Measurements from ENCODE around the gene BAIAP2.

The BAIAP2 gene

GRCh38 chr17:81048827-81049371, 13.9 kb downstream of the BAIAP2 start:
- TF ChIP-seq CTCF (conservative IDR thresholded peaks at IDR 0.05), result no peak
- peak overlapping the region; percentile 23; the same call in 1 of the 2 replicates for H3K27ac ChIP-seq

DNA sequence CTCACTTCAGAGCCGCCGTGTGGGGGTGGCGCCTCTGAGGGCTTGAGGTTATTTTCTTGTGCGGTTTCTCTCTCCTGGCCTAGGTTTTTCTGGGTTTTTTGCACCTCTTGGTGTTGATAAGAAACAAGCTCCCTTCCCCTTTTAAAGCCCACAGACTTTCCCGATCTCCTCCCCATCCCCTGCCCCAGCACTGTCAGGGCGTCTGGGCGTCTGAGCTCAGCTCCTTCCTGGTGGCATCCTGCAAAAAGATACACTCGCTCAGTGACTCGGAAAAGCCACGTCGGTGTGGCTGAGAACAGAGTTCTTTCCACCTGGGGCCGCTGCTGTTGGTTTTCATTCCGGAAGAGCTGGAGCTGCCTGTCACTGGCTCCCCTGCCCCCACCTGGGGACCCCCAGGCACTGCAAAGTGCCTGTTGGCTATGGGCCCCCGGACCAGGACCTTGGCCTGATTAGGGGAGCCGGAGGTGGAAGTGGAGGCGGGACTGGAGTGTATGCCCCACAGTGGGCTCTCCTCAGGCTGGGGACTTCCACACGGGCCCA, 14.5 kb downstream of the BAIAP2 start:
- no peak for TF ChIP-seq CTCF (conservative IDR thresholded peaks at IDR 0.05)
- H3K27ac ChIP-seq, result peak overlapping the region; percentile 25; the same call in 1 of the 2 replicates

DNA sequence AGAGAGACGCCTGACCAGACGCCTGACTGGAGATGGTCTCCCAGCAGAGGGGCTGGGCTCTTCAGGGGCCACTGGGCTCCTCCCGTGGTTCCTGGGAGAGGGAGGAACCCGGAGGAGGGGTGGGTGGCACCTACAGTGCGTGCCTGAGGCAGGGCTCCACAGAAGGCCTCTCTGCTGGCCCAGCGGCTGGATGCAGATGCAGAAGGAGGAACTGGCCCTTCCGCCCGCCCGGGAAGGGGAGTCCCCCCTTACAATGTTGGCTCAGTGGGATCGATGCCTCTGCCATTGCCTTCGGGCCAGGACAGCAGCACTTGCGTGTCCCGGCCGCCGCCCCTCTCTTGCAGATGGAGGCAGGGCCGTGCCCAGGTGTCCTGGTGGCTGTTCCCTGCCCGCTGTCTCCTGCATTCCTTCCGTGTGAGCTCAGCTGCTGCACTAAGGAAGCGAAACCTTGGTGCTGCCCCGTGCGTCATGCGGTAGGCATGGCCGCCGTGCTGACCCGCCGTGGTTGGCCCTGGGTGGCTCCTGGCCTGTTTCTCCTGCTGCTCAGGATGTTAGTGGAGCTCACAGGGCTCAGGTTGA, 15.1 kb downstream of the BAIAP2 start:
- TF ChIP-seq CTCF (conservative IDR thresholded peaks at IDR 0.05), result no peak
- H3K27ac ChIP-seq, result peak overlapping the region; percentile 25; the same call in 1 of the 2 replicates

DNA sequence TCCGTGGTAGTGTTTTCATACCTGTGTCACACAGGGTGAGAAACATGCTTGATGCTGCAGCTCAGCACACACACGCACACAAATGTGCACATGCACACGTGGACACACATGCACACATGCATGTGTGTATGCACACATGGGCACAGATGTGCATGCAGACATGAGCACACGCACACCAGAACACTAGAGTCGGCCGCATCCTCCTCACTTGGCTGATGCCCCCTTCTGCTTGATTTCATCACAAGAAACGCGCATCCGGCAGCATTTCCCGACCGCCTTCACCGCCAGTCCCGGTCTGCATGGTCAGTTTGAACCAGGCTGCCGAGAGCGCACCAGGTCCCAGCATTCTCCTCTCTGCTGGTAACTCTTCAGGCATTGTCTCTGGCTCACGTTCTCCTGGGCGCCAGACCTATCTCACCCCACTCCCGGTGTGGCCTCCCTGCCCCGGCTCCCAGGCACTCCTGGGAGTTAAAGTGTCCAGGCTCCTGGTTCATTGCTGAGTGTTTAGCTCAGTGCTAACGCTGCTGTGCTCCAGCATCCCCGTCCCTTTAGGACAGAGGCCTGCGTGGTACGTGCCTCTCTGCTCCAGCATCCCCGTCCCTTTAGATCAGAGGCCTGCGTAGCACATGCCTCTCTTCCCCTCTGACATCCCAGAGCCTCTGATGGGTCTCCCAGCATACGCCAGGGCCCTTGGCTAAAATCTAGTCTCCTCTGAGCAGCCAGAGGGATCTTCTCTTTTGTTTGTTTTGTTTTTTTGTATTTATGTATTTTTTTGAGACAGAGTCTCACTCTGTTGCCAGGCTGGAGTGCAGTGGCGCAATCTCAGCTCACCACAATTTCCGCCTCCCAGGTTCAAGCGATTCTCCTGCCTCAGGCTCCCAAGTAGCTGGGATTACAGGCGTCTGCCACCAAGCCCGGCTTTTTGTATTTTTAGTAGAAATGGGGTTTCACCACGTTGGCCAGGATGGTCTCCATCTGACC, 16.0 kb downstream of the BAIAP2 start:
- peak overlapping the region; percentile 41 for H3K27ac ChIP-seq
- no peak for TF ChIP-seq CTCF (conservative IDR thresholded peaks at IDR 0.05)

GRCh38 chr17:81052199-81052997, 17.4 kb downstream of the BAIAP2 start:
- peak overlapping the region; percentile 41 for H3K27ac ChIP-seq
- no peak for TF ChIP-seq CTCF (conservative IDR thresholded peaks at IDR 0.05)

DNA sequence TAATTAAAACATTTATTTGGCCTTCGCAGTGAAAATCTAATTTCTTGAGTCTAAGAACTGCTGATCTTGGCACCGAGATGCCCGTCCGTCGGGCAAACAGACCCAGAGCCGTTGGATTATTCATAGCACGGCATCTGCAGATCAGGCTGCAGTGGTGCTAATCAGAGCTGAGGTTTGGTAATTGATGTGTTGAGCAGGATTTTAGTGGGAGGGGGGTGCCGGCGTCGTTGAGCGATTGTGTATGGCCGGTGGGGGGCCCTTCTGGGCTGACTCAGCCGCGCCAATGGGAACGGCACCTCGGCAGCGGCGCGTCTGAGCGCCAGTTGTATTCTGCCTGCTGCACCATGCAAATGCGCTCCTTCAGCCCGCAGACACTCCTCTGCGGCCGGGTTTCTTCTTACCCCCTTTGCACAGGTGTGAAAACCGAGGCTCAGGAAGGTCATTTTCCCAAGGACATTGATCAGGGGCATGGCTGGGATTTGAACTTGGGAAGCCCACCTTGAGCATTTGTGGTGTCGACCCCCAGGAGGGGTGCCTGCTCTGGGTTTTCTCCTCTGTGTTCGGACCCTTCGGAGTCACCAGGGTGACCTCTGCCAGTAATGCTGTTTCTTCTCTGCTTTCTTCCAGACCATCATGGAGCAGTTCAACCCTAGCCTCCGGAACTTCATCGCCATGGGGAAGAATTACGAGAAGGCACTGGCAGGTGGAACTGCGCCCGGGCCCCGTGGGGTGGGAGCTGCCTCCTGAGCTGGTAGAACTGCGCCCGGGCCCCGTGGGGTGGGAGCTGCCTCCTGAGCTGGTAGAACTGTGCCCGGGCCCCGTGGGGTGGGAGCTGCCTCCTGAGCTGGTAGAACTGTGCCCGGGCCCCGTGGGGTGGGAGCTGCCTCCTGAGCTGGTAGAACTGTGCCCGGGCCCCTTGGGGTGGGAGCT, 18.4 kb downstream of the BAIAP2 start:
- peak overlapping the region; percentile 41 for H3K27ac ChIP-seq
- TF ChIP-seq CTCF (conservative IDR thresholded peaks at IDR 0.05), result no peak
